ENCODE measurements around the gene BICD2.
"Not testable (repeated sequence)": the region's sequence is repeated elsewhere in the genome, so short reads cannot be mapped to it uniquely, and the experiment has no call there.

Gene BICD2

DNA sequence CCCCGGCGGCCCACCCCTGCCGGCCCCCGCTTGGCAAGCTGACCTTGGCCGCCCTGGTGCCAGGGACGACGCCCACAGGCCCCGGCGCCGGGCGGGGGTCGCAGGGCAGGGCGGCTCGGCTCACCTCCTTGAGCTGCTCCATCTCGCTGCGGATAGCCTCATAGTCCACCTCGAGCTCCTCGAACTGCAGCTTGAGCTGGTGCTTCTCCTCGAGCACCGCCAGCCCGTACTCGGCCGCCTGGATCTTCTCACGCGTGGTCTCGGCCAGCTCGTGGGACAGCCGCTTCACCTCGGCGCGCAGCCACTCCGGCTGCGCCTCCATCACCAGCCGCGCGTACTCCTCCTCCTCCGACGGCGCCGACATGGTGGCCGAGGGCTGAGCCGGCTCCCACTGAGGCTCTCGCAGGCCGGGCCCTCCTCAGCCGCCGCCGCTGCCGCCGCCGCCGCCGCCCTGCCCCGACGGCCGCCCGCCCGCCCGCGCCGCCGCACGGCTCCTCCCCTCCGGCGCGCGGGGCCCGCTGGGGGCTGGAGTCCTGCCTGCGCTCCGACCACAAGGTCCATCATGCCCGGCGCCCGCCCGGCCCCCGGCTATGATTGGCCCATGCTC, at the start of gene BICD2:
Gene BICD2 (minus strand): TSS at position 453 of the 607 bp plus-strand sequence. CDS start 89 bp downstream, at position 364.
- DNase-seq (ENCODE audit: low read depth in 2 of 2) = no peak

DNA sequence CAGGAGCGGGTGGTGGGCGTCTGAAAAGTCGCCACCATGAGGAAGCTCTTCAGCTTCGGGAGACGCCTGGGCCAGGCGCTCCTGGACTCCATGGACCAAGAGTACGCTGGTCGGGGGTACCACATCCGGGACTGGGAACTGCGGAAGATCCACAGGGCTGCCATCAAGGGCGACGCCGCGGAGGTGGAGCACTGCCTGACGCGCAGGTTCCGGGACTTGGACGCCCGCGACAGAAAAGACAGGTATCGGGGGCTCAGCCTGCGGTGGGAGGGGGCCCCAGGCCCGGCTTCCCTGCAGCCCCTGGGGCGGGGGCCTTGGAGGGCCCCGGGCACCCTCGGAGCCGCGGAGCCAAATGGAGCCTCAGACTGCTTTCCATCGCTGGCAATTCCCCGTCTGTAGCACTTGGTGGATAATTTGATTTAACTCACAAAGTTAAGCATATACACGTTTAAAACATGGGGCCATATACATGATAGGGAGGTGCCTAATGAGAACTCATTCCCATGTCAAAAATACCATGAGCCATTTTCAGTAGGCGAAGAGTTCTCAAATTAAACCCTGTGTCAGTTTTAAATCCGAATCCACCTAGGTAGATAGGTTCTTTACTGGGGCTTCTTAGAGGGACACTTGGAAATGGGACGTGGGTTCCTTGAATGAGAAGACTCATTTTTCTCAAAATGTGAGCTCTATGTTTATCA, 45.1 kb upstream of the BICD2 start:
- DNase-seq (ENCODE audit: low read depth in 2 of 2) = not testable (repeated sequence)

DNA sequence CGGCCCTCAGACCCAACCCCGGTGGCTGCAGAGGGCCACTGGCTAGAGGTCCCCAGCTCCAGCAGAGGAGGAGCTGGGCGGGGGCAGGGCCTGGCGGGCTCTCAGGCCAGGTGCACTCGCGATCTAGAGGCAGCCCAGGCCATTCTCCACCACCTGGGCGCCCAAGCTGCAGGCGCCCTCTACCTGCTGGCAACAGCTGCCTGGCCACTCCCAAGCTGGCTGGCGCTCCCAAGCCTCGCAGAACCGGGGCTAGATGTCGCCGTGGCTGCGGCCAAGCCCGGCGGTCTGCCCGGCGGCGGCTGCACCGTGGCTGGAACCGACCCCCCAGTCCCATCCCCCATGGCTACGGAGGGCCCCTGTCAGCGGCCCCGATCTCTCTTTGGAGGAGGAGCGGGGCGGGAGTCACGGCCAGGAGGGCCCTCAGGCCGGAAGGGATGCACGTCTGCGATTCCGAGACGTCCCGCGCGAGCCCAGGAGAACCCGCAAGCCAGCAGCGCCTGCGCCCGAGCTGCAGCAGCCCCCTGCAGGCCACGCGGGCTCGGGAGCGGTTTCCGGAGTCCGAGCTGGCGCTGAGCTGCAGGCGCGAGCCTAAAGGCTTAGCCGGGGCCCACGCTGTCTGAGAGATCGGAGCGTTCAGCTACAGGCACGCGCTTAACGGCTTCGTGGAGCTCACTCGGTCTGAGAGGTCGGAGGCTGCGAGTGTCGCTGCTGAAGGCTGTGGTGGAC, 44.3 kb upstream of the BICD2 start:
- DNase-seq (ENCODE audit: low read depth in 2 of 2) = peak; percentile 25 to 26

DNA sequence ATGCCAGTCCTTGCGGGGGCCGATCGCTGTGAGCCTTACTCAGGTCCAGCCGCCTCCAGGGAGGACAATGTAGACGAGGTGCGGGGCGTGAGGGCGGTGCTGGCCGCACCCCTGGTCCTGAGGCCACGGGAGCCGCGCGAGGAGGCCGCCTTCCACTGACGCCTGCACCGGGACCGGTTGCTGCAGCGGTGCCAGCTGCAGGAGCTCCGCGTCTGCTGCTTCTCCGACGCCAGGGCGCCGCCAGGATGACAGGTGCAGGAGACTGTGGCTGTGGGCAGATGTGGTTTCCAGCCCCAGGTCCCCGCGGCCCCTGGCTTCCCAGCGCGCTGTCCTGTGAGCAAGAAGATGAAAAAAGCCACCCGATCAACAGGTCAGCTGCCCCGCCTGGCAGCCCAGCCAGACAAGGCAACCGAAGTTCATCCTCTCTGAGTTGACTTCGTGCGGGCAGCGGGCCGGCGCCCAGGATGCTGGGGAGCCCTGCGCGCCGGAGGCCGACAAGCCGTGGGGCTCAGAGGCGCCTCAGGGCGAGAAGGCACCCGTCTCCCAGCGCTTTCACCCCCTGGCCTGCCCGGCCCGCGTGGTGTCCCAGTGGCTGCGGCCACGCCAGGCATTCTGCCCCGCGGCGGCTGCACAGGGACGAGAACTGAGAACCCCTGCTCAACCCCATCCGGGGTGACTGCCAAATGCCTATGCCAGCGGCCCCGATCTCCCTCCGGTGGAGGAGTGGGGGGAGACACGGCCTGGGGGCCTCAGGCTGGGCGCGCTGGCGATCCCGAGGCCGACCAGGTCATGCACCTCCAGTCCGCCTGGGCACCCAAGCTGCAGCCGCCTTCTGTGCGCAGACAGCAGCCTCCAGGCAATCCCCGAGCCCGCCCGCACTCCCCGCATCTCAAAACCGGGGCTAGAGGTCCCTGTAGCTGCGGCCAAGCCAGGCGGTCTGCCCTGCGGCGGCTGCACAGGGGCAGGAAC, 43.4 kb upstream of the BICD2 start:
- no peak for DNase-seq (ENCODE audit: low read depth in 2 of 2)

DNA sequence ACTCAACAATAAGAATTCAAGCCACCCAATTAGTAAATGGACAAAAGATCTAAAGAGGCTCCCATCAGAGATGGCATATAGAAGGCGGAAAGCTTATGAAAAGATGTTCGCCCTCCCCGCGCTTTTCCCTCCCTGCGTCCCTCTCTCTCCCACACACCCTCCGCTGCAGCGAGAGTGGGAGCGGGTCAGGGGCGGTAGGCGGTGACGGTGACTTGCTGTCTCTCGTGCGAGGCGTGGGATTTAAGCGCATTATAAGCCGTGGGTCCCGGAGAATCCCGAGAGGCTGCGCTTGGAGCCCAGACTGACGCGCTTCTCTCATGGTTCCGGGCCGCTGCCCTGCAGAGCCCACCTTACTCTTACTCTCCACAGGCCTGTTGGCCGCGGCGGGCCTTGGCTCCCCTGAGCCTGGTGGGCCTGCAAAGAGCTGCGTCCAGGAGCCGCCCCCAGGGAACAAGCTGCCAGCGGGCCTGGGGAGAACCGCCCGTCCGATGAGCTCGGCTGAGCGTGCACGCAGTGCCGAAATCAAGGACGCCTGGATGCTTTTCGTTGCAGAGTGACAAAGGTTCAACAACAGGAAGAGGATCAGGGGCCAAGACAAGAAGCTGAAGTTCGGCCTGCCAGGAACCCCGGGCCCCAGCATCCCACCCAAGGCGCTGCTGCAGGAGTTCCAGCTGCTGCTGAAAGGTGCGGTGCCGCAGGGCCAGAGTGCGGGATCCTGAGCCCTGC, 42.6 kb upstream of the BICD2 start:
- DNase-seq (ENCODE audit: low read depth in 2 of 2) = no peak

DNA sequence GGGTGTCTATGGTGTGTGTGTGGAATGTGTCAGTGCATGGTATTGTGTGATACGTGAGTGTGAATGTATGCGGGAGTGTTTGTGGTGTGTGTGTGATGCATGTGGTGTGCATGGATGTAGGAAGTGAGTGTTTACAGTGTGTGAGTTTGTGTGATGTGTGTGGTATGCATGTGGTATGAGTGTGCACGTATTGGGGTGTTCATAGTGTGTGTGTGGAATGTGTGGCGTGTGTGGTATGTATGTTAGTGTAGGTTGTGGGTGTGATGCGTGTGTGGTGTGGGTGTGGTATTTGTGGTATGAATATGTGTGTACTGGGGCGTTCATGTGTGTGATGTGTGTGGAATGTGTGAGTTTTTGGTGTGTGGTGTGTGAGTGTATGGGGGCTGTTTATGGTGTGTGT, 40.1 kb upstream of the BICD2 start:
- DNase-seq (ENCODE audit: low read depth in 2 of 2) = peak in 1 of 2 experiments; percentile 0

DNA sequence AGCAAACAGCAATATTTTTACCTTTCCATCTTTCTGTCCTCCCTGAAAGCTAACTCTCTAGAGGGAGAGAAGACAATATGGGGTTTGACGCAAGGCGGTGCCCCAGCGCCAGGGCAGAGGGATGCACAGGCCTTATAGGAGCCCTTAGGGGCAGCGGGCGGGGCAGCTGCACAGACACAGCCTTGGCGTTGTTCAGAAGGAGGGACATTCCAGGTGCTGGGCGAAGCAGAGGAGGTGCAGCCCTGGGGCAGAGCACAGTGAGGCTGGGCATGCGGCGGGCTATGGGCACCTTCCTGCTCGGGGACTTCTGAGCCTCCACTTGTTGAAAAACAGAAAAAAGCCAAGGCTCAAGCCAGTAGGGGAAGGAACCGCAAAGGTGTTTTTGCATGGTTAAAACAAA, 33.7 kb upstream of the BICD2 start:
- no peak for DNase-seq (ENCODE audit: low read depth in 2 of 2)

DNA sequence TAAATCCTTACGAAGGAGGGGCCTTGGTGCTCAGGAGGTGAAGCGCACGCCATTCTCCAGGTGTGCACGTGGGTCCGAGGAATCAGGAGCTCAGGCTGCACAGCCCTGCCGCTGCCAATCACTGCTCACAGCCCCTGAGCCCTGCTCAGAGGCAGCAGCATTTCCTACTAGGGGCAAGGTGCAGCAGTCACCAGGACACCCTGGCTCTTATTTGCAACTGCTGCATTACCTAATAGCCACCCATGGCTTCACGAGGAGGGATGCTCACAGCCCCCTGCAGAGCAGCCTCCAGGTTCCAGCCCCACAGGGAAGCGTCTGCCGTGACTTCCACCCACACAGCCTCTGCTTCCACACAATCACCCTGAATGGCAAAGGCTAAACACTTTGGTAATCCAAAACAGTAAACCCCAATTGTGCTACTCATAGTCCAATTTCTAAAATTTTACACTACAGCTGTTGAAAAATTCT, 31.7 kb upstream of the BICD2 start:
- not testable (repeated sequence) for DNase-seq (ENCODE audit: low read depth in 2 of 2)

DNA sequence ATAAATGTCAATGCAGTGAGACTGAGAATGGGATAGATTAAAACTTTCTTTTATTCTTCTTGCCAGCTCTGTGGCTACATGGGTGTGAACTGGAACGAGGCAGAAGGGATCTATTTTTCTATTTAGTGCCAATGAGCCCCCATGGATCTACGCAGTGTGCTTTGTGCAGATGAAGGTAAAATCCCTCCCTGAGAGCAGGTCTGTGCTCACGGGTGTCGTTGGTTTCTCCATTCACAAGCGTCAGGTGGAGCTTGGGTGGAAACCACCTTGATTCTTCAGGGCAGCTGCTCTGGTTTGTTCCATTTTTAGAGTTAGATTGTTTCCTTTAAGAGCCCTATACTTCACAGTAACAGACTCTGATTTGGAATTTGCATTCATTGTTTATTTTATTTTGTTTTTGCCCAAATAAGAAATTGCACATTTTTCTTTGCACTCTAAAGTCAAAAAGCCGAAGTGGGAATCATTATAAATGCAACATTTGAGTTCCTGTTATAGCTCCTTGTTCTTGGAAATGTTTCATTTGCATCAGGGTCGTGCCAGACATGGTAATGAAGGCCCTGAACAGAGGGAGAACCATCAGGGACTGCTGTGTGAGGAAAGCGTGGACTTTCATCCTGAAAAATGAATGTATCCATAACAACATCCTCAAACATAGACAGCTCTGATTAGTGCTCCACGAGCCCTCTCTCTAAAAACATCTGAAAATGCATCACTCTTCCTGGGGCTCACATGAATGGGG, 31.1 kb upstream of the BICD2 start:
- DNase-seq (ENCODE audit: low read depth in 2 of 2) = no peak

DNA sequence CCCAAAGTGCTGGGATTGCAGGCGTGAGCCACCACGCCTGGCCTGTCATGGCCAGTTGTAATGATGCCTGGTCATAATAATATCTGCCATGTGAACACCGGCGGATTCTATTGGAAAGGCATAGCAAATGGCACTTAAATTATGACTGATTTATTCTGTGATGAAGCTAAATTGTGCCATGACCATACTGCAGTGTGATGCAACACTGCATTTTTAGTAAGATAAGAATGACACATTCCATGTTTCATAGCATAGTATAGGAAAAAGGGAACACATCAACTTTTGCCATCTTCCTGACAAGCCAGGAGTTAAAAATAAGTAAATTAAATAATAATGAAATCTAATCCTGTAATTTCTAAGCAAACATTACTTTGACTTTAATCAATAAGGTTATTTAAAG, 30.4 kb upstream of the BICD2 start:
- DNase-seq (ENCODE audit: low read depth in 2 of 2) = no peak

DNA sequence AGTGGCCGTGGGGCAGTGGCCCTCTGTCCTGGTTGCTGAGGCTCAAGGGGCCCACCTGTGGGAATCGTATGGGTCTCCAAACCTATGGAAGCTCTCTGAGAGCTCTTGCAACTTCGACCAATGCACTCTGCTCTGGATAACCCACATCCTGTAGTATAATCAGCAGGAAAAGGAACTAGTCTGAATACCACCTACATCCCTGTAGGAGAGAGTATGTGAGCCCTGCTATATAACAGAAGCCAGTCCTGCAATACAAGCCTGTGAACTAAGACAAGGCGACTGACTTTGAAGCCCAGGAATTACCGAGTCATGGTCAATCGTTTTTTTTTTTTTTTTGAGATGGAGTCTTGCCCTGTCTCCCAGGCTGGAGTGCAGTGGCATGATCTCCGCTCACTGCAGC, 29.8 kb upstream of the BICD2 start:
- no peak for DNase-seq (ENCODE audit: low read depth in 2 of 2)

DNA sequence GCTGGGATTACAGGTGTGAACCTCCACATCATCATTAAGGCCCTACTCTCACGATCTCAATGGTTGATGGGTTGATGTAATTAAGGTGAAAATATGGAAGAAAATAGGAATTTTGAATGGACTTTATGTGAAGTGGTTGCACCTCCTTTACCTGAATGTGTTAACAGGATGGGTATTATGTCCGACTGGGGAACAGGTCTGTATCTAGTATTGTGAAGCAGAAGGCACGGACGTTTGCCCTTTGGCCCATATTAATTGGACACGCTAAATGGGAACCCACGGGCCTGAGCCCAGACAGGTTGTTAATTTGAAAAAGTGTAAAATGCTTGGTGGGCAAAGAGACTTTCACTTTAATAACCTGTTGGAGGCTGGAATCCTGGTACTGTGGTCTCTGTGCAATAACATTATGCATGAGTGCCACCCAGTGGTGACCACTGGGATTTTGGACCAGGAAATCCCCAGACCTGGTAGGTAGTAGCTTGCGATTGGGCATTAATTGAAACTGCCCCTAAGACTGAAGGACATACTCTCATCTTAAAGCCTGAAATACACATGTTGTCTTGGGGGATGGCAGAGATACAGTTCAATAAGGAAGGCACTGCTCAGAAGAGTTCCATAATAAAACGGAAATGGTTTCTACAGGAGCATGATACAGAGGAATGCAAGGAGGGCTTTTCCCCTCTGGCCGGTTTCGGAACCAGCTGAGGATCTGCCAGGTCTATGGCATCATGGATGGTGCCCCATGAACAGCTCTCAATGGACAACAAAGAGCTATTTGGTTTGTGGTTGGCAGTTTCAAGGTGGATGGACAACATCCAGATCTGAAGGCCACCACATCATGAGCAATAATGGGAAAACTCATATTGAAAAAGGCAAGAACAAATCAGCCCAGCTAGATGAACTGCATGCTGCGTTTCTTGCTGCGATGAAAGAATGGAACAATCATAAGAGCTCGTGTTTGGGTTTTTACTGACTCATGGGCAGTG, 26.2 kb upstream of the BICD2 start:
- DNase-seq (ENCODE audit: low read depth in 2 of 2) = peak; percentile 33 to 35

DNA sequence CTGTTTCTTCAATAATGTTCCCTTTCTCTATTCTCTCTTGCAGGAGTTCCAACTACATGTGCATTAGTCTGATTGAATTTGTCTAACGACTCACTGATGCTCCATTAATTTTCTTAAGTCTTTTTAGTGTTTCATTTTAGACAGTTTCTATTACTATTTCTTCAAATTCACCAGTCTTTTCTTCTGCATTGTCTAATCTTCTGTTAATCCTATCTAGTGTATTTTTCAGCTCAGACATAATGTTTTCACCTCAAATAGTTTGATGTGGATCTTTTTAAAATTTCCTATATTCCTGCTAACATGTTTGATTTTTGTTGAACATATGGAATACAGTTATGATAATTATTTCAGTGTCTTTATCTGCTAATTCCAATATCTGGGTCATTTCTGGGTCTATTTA, 21.7 kb upstream of the BICD2 start:
- DNase-seq (ENCODE audit: low read depth in 2 of 2) = no peak

DNA sequence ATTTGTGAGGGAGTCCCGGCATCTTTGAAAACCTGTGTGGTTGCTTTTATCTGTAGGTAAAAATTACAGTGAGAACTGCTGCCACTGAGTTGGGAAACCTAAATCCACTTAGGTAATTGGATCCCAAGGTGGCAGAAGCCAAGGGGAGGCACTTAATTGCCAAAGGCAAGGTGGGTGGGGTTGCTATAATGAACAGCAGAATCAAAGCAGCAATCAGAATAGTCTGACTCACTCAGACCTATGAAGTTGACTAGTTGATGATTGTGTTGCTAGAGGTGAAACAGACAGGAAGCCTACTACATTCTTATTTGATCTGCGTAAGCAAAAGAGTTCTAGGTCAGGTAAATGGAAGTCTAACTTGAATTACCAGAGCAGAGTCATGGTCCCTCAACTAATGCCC, 17.3 kb upstream of the BICD2 start:
- DNase-seq (ENCODE audit: low read depth in 2 of 2) = no peak

DNA sequence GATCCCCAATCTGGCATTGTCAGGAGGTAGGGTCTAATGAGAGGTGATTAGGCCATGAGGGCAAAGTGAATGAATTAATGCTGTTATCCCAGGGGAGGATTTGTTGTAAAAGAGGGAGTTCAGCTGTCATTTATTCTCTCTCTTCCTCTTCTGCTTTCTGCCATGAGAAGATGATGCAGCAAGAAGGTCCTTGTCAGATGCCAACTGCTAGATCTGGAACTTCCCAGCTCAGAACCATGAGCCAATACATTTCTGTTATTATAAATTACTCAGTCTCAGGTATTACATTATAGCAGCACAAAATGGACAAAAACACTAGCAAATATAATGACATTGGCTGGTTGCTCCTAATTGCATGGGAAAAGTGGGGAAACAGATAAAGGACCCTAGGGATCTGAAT, 15.6 kb upstream of the BICD2 start:
- no peak for DNase-seq (ENCODE audit: low read depth in 2 of 2)

DNA sequence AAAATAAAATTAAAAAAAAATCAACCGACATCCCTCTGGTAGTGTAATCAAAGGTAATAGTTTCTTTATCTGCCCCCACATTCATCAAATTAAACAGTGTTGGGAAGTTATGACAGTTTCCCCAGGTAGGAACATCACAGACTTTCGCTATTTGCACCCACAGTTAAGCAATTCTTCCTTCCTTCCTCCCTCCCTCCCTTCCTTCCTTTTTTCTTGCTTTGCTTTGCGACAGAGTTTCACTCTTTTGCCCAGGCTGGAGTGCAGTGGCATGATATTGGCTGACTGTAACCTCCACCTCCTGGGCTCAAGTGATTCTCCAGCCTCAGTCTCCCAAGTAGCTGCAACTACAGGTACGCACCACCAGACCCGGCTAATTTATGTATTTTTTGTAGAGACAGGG, 10.8 kb upstream of the BICD2 start:
- DNase-seq (ENCODE audit: low read depth in 2 of 2) = no peak

DNA sequence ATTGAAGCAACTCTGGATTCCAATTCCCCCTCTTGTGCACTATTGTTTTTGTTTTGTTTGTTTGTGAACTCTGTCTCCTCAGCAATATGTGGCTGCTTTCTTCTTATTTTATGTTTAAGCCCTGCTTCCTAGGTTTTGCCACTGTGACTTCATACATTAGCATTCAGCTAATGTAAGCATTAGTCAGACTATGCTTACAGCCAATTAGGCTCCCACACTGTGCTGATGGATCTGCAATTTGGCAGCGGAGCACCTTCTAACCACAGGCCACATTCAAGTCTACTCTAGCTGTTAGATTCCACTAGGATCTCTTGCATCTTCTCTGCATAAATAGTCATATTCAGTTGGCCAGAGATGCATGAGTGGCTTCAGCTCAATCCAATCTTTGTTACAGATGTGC, 9.6 kb upstream of the BICD2 start:
- DNase-seq (ENCODE audit: low read depth in 2 of 2) = peak; percentile 77 to 83

DNA sequence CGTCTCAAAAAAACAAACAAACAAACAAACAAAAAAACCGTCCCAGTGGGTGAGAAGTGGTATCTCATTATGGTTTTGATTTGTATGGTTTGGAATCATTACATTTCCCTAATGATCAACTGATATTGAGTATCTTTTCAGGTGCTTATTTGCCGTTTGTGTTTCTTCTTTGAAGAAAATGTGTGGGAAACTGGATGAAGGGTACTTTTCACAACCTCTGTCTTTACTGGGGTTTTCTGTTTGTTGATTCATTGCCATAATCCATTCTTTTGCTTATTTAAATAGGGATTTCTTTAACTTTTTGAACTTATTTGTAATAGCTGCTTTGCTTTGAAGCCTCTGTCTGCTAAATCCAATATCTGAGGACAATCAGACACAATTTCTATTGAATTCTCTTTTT, 9.2 kb upstream of the BICD2 start:
- DNase-seq (ENCODE audit: low read depth in 2 of 2) = no peak

DNA sequence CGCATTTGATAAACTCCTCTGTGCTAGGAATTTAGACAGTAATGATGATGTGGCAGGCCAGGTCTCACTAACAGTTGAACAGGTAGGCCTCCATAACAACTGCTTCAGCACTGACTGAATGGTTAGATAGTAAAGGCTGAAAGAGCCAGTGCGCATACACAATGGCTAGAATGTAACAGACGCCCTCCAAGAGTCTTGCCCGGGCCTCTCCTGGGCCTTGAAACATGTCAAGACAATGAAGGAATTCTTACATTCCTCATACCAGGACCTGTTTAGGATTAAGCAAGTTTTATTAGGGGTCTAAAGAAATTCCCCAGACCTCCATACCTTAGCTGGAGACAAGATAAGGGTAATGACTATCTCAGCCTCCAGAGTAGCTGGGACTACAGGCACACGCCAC, 6.7 kb upstream of the BICD2 start:
- DNase-seq (ENCODE audit: low read depth in 2 of 2) = no peak
